ENCODE measurements around the gene C10orf90. TPM values are rescaled to one million over a fixed set of nuclear protein-coding genes. Genes with fewer than 3 reads are reported as not detected.

Gene C10orf90
- total and polyA plus RNA-seq, 2 of the 8 experiments (the other 6 are each of a cell fraction or from before 2014, with no cell fraction given), result 0.21 TPM; not detected in 1

DNA sequence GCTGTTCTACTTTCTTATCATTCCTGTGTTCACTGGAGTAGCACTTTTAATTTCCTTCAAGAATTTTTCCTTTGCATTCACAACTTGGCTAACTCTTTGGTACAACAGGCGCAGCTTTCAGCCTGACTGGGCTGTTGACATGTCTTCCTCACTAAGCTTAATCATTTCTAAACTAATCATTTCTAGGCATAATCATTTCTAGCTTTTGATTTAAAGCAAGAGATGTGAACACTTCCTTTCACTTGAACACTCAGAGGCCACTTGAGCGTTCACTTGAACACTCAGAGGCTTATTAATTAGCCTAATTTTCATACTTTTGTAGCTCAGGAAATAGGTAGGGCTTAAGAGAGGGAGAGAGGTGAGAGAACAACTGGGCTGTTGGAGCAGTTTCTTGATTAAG, 15.9 kb downstream of the C10orf90 start:
- Histone ChIP-seq H3K23ac (ENCODE audit: insufficient read length) (no peak overlapping the region), H3K9me3 (ENCODE audit: insufficient read depth in 2 of 2, low read depth in 1 of 2, low read length in 1 of 2) (no peaks in the 10 kb centered on the region), H3K18ac (ENCODE audit: extremely low read depth, low read length) (no peak overlapping the region), H3K4ac (replicated peaks; ENCODE audit: insufficient read length, low read depth, low read length) (no peak overlapping the region), H2BK5ac (ENCODE audit: low read depth, low read length) (no peak overlapping the region), H3K79me2 (ENCODE audit: control insufficient read depth in 1 of 2, insufficient read depth in 2 of 2, low read length in 2 of 2) (no peaks in the 10 kb centered on the region), H3K36me3 (ENCODE audit: control insufficient read depth in 2 of 4, insufficient read depth in 4 of 4, low read length in 3 of 4) (no peaks in the 10 kb centered on the region), H3K14ac (ENCODE audit: insufficient read length) (no peak overlapping the region), H3K27me3 (replicated peaks in 1 of 4; ENCODE audit: control insufficient read depth in 3 of 4, extremely low read depth in 1 of 4, insufficient read depth in 3 of 4, low read length in 3 of 4) (no peaks in the 10 kb centered on the region), H2BK120ac (replicated peaks; ENCODE audit: low read depth, low read length) (no peak overlapping the region), H2AK5ac (ENCODE audit: low read depth, low read length) (no peak overlapping the region), H4K91ac (replicated peaks; ENCODE audit: insufficient read length, low read length) (no peak overlapping the region), H2BK12ac (ENCODE audit: low read depth, low read length) (no peak overlapping the region), H3K4me3 (ENCODE audit: extremely low read depth in 1 of 4, insufficient read depth in 2 of 4, low read depth in 3 of 4, low read length in 4 of 4) (no peak overlapping the region), H2AFZ (ENCODE audit: low read length) (no peak overlapping the region), H4K5ac (ENCODE audit: insufficient read length, low read depth, low read length) (no peak overlapping the region), H3K9ac (replicated peaks in 1 of 4; ENCODE audit: extremely low read depth in 1 of 4, low read depth in 3 of 4, low read length in 3 of 4) (no peak overlapping the region), H3K4me2 (ENCODE audit: insufficient read depth in 1 of 2, low read depth in 2 of 2, low read length in 2 of 2) (no peak overlapping the region), H2BK20ac (ENCODE audit: low read length) (no peak overlapping the region), H3K4me1 (replicated peaks in 1 of 4; ENCODE audit: control insufficient read depth in 3 of 4, insufficient read depth in 4 of 4, low read length in 3 of 4) (0 out of 7 replicates have a peak, but pooled peaks cover 0 to 3% (median 0%) of the 10 kb centered on the region in 4 experiments), H3K27ac (ENCODE audit: low read depth, low read length) (no peak overlapping the region), H3K79me1 (ENCODE audit: low read depth, low read length) (no peaks in the 10 kb centered on the region), H4K8ac (ENCODE audit: extremely low read depth, insufficient read depth, low read length) (no peak overlapping the region), H4K20me1 (replicated peaks in 1 of 2; ENCODE audit: control insufficient read depth in 1 of 2, insufficient read depth in 2 of 2, low read length in 2 of 2) (no peaks in the 10 kb centered on the region), H3K56ac (replicated peaks; ENCODE audit: insufficient read length, low read depth, low read length) (no peak overlapping the region), H3K23me2 (ENCODE audit: low read depth, low read length) (no peaks in the 10 kb centered on the region; the same call in 1 of the 2 replicates), H2BK15ac (ENCODE audit: low read length) (no peak overlapping the region)
- TF ChIP-seq HDAC2 (IDR thresholded peaks at IDR 0.05; ENCODE audit: borderline replicate concordance in 1 of 2, low read depth in 2 of 2, low read length in 2 of 2), result no peak
- ChIA-PET CTCF (ENCODE audit: partially characterized antibody) (interaction anchor here (1.1 kb wide), 1 partner anchor 9 kb away, joined by 4 read pairs; no protein-coding TSS in a partner anchor), POLR2A (ENCODE audit: partially characterized antibody) (no interaction called here)
- 92% methylated on average over 2 of the region's 2 CpGs; no CpG with 5 or more reads in 1 of the 2 experiments for WGBS, 2 experiments (ENCODE audit: extremely low coverage in 1 of 2, insufficient coverage in 1 of 2, insufficient read length in 1 of 2, insufficient replicate concordance in 2 of 2, low coverage in 1 of 2, low lambda C conversion rate in 2 of 2, missing lambda C conversion rate in 1 of 2)
- FAIRE-seq (no peak), DNase-seq (ENCODE audit: low read depth in 1 of 2, low spot score in 2 of 2) (no peak)

Data from H1 (cell line).